HG02943 (cell line): ENCODE results near the gene BACH2.

Experiments used
- ATAC-seq: cut with Tn5 transposase; IDR thresholded peaks from one replicate; pipeline ENCODE4 v1.9.1; 2021; ENCODE audit warnings: mild to moderate bottlenecking, low read depth, moderate library complexity; ENCODE audit not compliant: unreplicated experiment

Gene BACH2

GRCh38 chr6:89888138-89888514 is 408.5 kb downstream of the BACH2 start:
- ATAC-seq, result no peak

GRCh38 chr6:89887452-89888137 is 409.0 kb downstream of the BACH2 start:
- no peak for ATAC-seq

DNA sequence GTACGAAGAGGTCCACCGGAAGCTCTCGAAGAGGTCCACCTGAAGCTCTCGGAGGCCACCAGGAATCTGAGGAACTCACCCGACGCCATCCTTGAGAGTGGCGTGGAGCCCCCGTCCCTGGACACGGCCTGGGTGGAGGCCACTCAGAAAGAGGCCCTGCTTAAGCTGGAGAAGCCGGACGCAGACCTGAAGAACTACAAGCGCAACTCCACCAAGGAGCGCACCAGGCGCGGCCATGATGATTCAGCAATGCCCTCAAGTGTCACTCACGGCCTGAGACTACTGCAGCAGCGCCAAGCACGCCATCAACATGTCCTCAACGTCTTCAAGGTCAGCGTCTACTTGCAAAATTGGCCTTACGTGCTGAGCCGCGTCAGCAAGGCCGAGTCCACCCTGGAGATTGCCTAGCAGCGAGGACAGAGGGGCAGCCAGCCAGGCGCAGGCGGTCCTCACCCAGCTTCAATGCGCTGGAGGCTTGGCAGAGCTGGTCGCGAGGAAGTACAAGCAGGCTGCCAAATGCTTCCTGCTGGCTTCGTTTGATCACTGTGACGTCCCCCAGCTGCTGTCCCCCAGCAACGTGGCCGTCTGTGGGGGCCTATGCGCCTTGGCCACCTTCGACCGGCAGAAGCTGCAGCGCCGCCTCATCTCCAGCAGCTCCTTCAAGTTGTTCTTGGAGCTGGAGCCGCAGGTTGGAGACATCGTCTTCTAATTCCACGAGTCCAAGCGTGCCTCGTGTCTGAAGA is 410.1 kb downstream of the BACH2 start:
- no peak for ATAC-seq
